ENCODE data around the gene SLC1A2. TPM values are rescaled to one million over a fixed set of nuclear protein-coding genes. Genes with fewer than 3 reads are reported as not detected.

The SLC1A2 gene
- total and polyA plus RNA-seq, 2 of the 4 experiments (the other 2 are of a cell fraction): 0.15 to 0.54 TPM

DNA sequence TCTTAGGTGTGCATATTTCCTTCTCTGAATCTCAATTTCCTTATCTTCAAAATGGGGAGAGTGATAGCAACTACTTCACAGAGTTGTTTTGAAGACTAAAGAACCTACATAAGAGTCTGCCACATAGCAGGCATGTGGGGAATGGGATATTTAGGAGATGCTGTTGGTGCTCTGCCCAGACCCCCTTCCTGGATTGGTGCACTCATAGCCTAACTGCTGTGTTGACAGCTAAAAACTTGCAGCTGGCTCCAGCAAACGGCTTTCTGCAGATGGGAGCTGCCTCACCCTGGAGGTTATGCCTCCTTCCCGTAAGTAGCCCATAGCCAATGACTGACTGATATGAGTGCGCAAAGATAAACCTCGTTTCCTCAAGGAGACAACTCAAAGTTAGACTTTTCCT is 174.3 kb downstream of the SLC1A2 start:
- H4K8ac ChIP-seq (ENCODE audit: low read depth in 2 of 2, low read length in 2 of 2): no peak overlapping the region
- TF ChIP-seq MAZ (IDR thresholded peaks at IDR 0.05; ENCODE audit: borderline replicate concordance, low read depth, low read length): no peak
- TF ChIP-seq NFE2L2 (IDR thresholded peaks at IDR 0.05; ENCODE audit: low read depth, low read length): no peak
- no peak for TF ChIP-seq BHLHE40 (IDR thresholded peaks at IDR 0.05; ENCODE audit: low read depth, low read length)
- H3K79me1 ChIP-seq (ENCODE audit: low read depth in 1 of 2, low read length in 2 of 2): no peaks in the 10 kb centered on the region
- H3K23ac ChIP-seq (ENCODE audit: low read depth, low read length): no peak overlapping the region
- no peak overlapping the region for H3K14ac ChIP-seq (replicated peaks; ENCODE audit: low read depth, low read length)
- H3K9me3 ChIP-seq (ENCODE audit: control insufficient read depth, insufficient read depth, low read length): no peaks in the 10 kb centered on the region; the same call in 1 of the 2 replicates
- no peak overlapping the region for H3K56ac ChIP-seq (ENCODE audit: extremely low read depth, insufficient read depth, low read length)
- 0 out of 2 replicates have a peak overlapping the region, but pooled peaks have one; percentile 9 for H3K4ac ChIP-seq (ENCODE audit: low read depth, low read length)
- DNase-seq: no peak
- dilution Hi-C loops (cut with HindIII; ENCODE audit: low sequenced_read_pairs, unreplicated experiment): no loop called here
- WGBS, 2 experiments (ENCODE audit: extremely low coverage in 2 of 2, insufficient read length in 1 of 2): 63% methylated on average over 4 of the region's 4 CpGs; no CpG with 5 or more reads in 1 of the 2 experiments
- 0 out of 2 replicates have a peak overlapping the region, but pooled peaks have one; percentile 7 for H2BK120ac ChIP-seq (ENCODE audit: low read depth, low read length)
- no peak overlapping the region for H3K4me3 ChIP-seq (ENCODE audit: insufficient read depth, low read depth, low read length)
- ChIA-PET POLR2A (ENCODE audit: unreplicated experiment) (no interaction called here), CTCF (interaction anchor here (1.6 kb wide), 1 partner anchor 21 kb away, joined by 5 read pairs; no protein-coding TSS in a partner anchor)
- no peak overlapping the region for H2BK20ac ChIP-seq (ENCODE audit: low read depth, low read length)
- H2AK5ac ChIP-seq (ENCODE audit: low read depth, low read length): 0 out of 2 replicates have a peak overlapping the region, but pooled peaks have one; percentile 32
- H3K27ac ChIP-seq (ENCODE audit: insufficient read depth, low read length): no peak overlapping the region
- in situ Hi-C loops (cut with MboI; ENCODE audit: low sequenced_read_pairs): no loop called here
- no peaks in the 10 kb centered on the region for H3K27me3 ChIP-seq (ENCODE audit: control insufficient read depth, insufficient read depth, low read length)
- H3K4me2 ChIP-seq (ENCODE audit: low read depth, low read length): no peak overlapping the region
- 0 out of 2 replicates have a peak overlapping the region, but pooled peaks have one; percentile 9 for H3K18ac ChIP-seq (ENCODE audit: low read depth, low read length)
- ATAC-seq (ENCODE audit: low read depth): no peak
- H3K9me1 ChIP-seq (ENCODE audit: insufficient read depth, low read length): peaks cover 2% of the 10 kb centered on the region; the same call in 1 of the 2 replicates
- intact Hi-C loops (cut with micrococcal nuclease): no loop called here
- H4K91ac ChIP-seq (ENCODE audit: insufficient read depth, low read depth, low read length): no peak overlapping the region
- H2AK9ac ChIP-seq (replicated peaks; ENCODE audit: low read depth, low read length, poor library complexity): no peak overlapping the region
- H4K5ac ChIP-seq (ENCODE audit: low read depth, low read length): no peak overlapping the region
- no peak overlapping the region for H2BK15ac ChIP-seq (ENCODE audit: low read depth, low read length)
- peak overlapping the region; percentile 48 for H2AFZ ChIP-seq (replicated peaks; ENCODE audit: low read length, poor library complexity)
- peaks cover 2% of the 10 kb centered on the region; the same call in 1 of the 2 replicates for H3K4me1 ChIP-seq (ENCODE audit: control insufficient read depth, insufficient read depth, low read length)
- H3K36me3 ChIP-seq (ENCODE audit: control insufficient read depth, insufficient read depth, low read length): no peaks in the 10 kb centered on the region
- no TSS peak for BruUV-seq (replicated peaks)
- no peak overlapping the region for H2BK5ac ChIP-seq (ENCODE audit: low read depth, low read length, poor library complexity, severe bottlenecking)
- no peaks in the 10 kb centered on the region for H4K20me1 ChIP-seq (ENCODE audit: insufficient read depth, low read length)
- no peak overlapping the region for H3K9ac ChIP-seq (ENCODE audit: low read depth, low read length)

All from IMR-90 (cell line).